ENCODE results near the gene NEK4.

The NEK4 gene

DNA sequence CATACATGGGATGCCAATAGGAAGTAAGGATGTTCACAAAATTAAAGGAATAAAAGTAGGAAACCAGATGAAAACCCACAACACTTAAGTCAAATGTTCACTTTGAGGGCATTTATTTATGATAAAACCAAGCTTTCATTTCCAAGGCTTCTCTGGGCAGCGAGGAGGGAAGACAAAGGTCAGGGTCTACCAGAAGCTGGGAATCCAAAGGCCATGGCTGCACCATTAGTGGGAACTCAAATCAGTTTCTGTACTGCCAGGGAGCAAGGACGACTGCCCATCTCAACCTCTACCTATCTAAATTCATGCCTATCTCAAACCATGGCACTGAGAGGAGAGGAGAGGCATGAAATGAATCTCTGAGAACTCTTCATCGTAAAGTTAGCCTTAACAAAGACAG lies 107.6 kb downstream of the NEK4 start:
- DNase-seq (ENCODE audit: low spot score): no peak

- no peak for DNase-seq (ENCODE audit: low spot score)
Observed at GRCh38 chr3:52660046-52660445, 110.7 kb downstream of the NEK4 start.

All from LoVo (cell line).